Kidney epithelial cell (primary cell): ENCODE results near the gene SSX2IP. TPM values are rescaled to one million over a fixed set of nuclear protein-coding genes. Genes with fewer than 3 reads are reported as not detected.

ENCODE experiments used
- DNase-seq: peaks from one replicate; pipeline ENCODE4 v3.0.0-alpha.2; 2010; ENCODE audit warnings: low read depth
- H3K27me3 ChIP-seq: 2 replicates; pipeline ENCODE4 v1.6.0; 2011; ENCODE audit warnings: low read length; ENCODE audit not compliant: control insufficient read depth, insufficient read depth
- H3K36me3 ChIP-seq: 2 replicates; pipeline ENCODE4 v1.5.1; 2011; ENCODE audit warnings: low read length; ENCODE audit not compliant: control insufficient read depth, insufficient read depth
- H3K4me3 ChIP-seq: 2 replicates; pipeline ENCODE4 v1.5.1; 2011; ENCODE audit warnings: low read depth, mild to moderate bottlenecking, control low read depth, low read length
- CTCF ChIP-seq: IDR thresholded peaks from 2 replicates; pipeline ENCODE4 v1.5.1; 2011; ENCODE audit warnings: mild to moderate bottlenecking, moderate library complexity, low read length, control low read depth, inconsistent platforms; ENCODE audit not compliant: insufficient read depth, poor library complexity, severe bottlenecking
- total RNA-seq: library from RNA; depleted of rRNA; stranded (reverse); fragments of >200 nt; gene quantifications from 2 replicates; pipeline ENCODE4 v1.2.3, GENCODE V29; 2015

SSX2IP gene
- total RNA-seq, 1 donor from 2014 or later, result 10.9 TPM

- DNase-seq, result no peak
- Histone ChIP-seq H3K27me3 (no peaks in the 10 kb centered on the region), H3K36me3 (no peaks in the 10 kb centered on the region), H3K4me3 (peak overlapping the region; percentile 64)
- peak; percentile 74 for TF ChIP-seq CTCF
Observed at GRCh38 chr1:84620720-84621313, 69.4 kb downstream of the SSX2IP start.

GRCh38 chr1:84619383-84620102, 70.7 kb downstream of the SSX2IP start:
- no peak for TF ChIP-seq CTCF
- Histone ChIP-seq H3K36me3 (no peaks in the 10 kb centered on the region), H3K27me3 (no peaks in the 10 kb centered on the region), H3K4me3 (no peak overlapping the region)
- DNase-seq, result peak; percentile 72

- Histone ChIP-seq H3K27me3 (no peaks in the 10 kb centered on the region), H3K36me3 (no peaks in the 10 kb centered on the region), H3K4me3 (no peak overlapping the region)
- TF ChIP-seq CTCF, result no peak
- no peak for DNase-seq
Observed at GRCh38 chr1:84617349-84617748, 72.9 kb downstream of the SSX2IP start.

GRCh38 chr1:84615790-84616189, 74.5 kb downstream of the SSX2IP start:
- H3K36me3 ChIP-seq, result no peaks in the 10 kb centered on the region
- no peaks in the 10 kb centered on the region for H3K27me3 ChIP-seq
- TF ChIP-seq CTCF, result no peak
- H3K4me3 ChIP-seq, result no peak overlapping the region
- no peak for DNase-seq

- DNase-seq, result no peak
- Histone ChIP-seq H3K27me3 (no peaks in the 10 kb centered on the region), H3K4me3 (no peak overlapping the region), H3K36me3 (no peaks in the 10 kb centered on the region)
- TF ChIP-seq CTCF, result no peak
Observed at GRCh38 chr1:84613887-84614286, 76.4 kb downstream of the SSX2IP start.
